HepG2 (cell line): Measurements from ENCODE around the gene LRRC27. TPM values are rescaled to one million over a fixed set of nuclear protein-coding genes. Genes with fewer than 3 reads are reported as not detected.

ENCODE experiments used
- ATAC-seq: fragments of 200-7000 bp; cut with Tn5 transposase; 3 replicates; pipeline ENCODE4 v1.9.1; 2020; ENCODE audit warnings: mild to moderate bottlenecking, moderate library complexity
- BruUV-seq: library from RNA; stranded (reverse); fragments of 400-500 nt; replicated peaks from 2 replicates; lab custom pipeline; 2021; lab: Mats Ljungman, UMichigan
- CTCF ChIA-PET: fragments of 300-600 bp; formaldehyde crosslinking; extraction: SDS; loops from one replicate; lab custom pipeline; 2021; ENCODE audit warnings: low total read pairs, inconsistent platforms, low intra/inter-chr PET ratio; lab: Yijun Ruan, JAX
- POLR2A ChIA-PET: fragments of 350-600 bp; sonication (Branson Sonifier 250); formaldehyde crosslinking; loops from one replicate; lab custom pipeline; 2020; ENCODE audit warnings: antibody characterized with exemption, inconsistent platforms; lab: Yijun Ruan, JAX
- DNase-seq: peaks from one replicate; pipeline ENCODE4 v3.0.0-alpha.2; 2015; ENCODE audit warnings: low spot score
- FAIRE-seq: peaks from 3 replicates; lab custom pipeline; 2011; peaks lifted over from hg19 to GRCh38; lab: Jason Lieb, UNC
- H2AFZ ChIP-seq: one replicate; pipeline ENCODE4 v1.6.1; 2011; ENCODE audit warnings: low read length, inconsistent platforms
- H3K27ac ChIP-seq: fragments of 300-600 bp; 3 replicates; pipeline ENCODE4 v1.8.0; 2011; ENCODE audit warnings: mixed run types, mild to moderate bottlenecking, mixed read lengths, low read length, inconsistent platforms; ENCODE audit not compliant: insufficient read depth; ENCODE audit errors: extremely low read length
- H3K27me3 ChIP-seq, 2 experiments: fragments of 200-600 bp in 1 of 2; 2 replicates in 1 of 2; 3 replicates in 1 of 2; pipeline versions ENCODE4 v1.6.0 to v1.8.0; 2011; ENCODE audit warnings: low read length in 2 of 2, mild to moderate bottlenecking in 2 of 2, moderate library complexity in 2 of 2, inconsistent platforms in 1 of 2; ENCODE audit not compliant: insufficient read depth in 2 of 2, control insufficient read depth in 1 of 2
- H3K36me3 ChIP-seq, 2 experiments: fragments of 200-600 bp in 1 of 2; replicated peaks in 1 of 2; 2 replicates in 1 of 2; 3 replicates in 1 of 2; pipeline versions ENCODE4 v1.5.1 to v1.8.0; 2011; ENCODE audit warnings: low read length in 2 of 2, inconsistent platforms in 1 of 2; ENCODE audit not compliant: insufficient read depth in 2 of 2, control insufficient read depth in 1 of 2
- H3K4me1 ChIP-seq: 2 replicates; pipeline ENCODE4 v1.5.1; 2012; ENCODE audit warnings: low read length, inconsistent platforms; ENCODE audit not compliant: insufficient read depth
- H3K4me2 ChIP-seq: 2 replicates; pipeline ENCODE4 v1.6.0; 2011; ENCODE audit warnings: low read depth, low read length, inconsistent platforms
- H3K4me3 ChIP-seq, 3 experiments: fragments of 200-600 bp in 1 of 3; sonication (generic), shearing (Covaris generic) in 1 of 3; replicated peaks in 1 of 3; 2 replicates each; pipeline ENCODE4 v1.5.1; 2011 to 2016; ENCODE audit warnings: low read length in 3 of 3, inconsistent platforms in 2 of 3, low read depth in 2 of 3, mild to moderate bottlenecking in 2 of 3, control low read depth in 1 of 3, mixed read lengths in 1 of 3; ENCODE audit not compliant: insufficient read depth in 1 of 3
- H3K79me2 ChIP-seq: one replicate; pipeline ENCODE4 v1.6.1; 2011; ENCODE audit warnings: low read length, inconsistent platforms; ENCODE audit not compliant: insufficient read depth
- H3K9ac ChIP-seq: 2 replicates; pipeline ENCODE4 v1.6.0; 2011; ENCODE audit warnings: mild to moderate bottlenecking, low read depth, low read length, inconsistent platforms; ENCODE audit not compliant: insufficient read depth
- H3K9me3 ChIP-seq: 2 replicates; pipeline ENCODE4 v1.5.1; 2012; ENCODE audit warnings: mild to moderate bottlenecking, low read length
- H4K20me1 ChIP-seq: 2 replicates; pipeline ENCODE4 v1.6.0; 2011; ENCODE audit warnings: inconsistent platforms, mild to moderate bottlenecking, low read length, moderate library complexity; ENCODE audit not compliant: insufficient read depth
- CTCF ChIP-seq: sonication (generic); formaldehyde crosslinking; IDR thresholded peaks from 2 replicates; pipeline ENCODE4 v1.5.0; 2020; ENCODE audit warnings: mild to moderate bottlenecking, missing genetic modification reagents, moderate library complexity
- HNRNPL ChIP-seq: fragments of 200-400 bp; formaldehyde crosslinking; IDR thresholded peaks from 2 replicates; pipeline ENCODE4 v1.6.1; 2017; ENCODE audit warnings: mild to moderate bottlenecking, low read depth, low read length
- SALL1 ChIP-seq: sonication (generic); formaldehyde crosslinking; IDR thresholded peaks from 2 replicates; pipeline ENCODE4 v1.8.0; 2022; ENCODE audit warnings: mild to moderate bottlenecking, missing genetic modification reagents
- ZFAT ChIP-seq: sonication (generic); formaldehyde crosslinking; conservative IDR thresholded peaks from 2 replicates; pipeline ENCODE4 v1.8.1; 2023; ENCODE audit warnings: missing genetic modification reagents, inconsistent platforms
- WGBS: methylation state at CpG from one replicate; pipeline ENCODE4 v1.1.6; 2017; ENCODE audit warnings: low lambda C conversion rate; 5-methylcytosine and 5-hydroxymethylcytosine counted together
- in situ Hi-C: cut with HindIII; loops from 2 replicates; pipeline ENCODE4 v1.10.0; 2017; ENCODE audit warnings: low pct_unique_long_range_greater_than_20kb; ENCODE audit not compliant: extremely low pct_ligation_motif_present
- intact Hi-C: fragments of 100-400 bp; cut with micrococcal nuclease; formaldehyde crosslinking; loops from one replicate; pipeline ENCODE4 v1.10.0; 2022; ENCODE audit not compliant: unreplicated experiment
- polyA plus RNA-seq, 8 experiments: library from polyadenylated mRNA; depleted of rRNA in 3 of 8; stranded (reverse) in 7 of 8; unstranded in 1 of 8; fragments of >200 nt; fragmentation: Illumina TruSeq in 4 of 8; extraction: Trizol in 4 of 8; gene quantifications; 2 replicates each; pipeline versions ENCODE4 v1.2.1 to v1.2.3, GENCODE V29; 2011 to 2016; ENCODE audit warnings: low read depth in 4 of 8, missing spikeins in 1 of 8, mixed read lengths in 1 of 8; ENCODE audit not compliant: insufficient read depth in 1 of 8
- total RNA-seq, 5 experiments: library from RNA; depleted of rRNA; stranded (reverse); fragments of >200 nt; fragmentation: Illumina TruSeq; extraction: Trizol; gene quantifications; 2 replicates each; pipeline ENCODE4 v1.2.3, GENCODE V29; 2016; ENCODE audit warnings: low read depth in 1 of 5

The LRRC27 gene
- total and polyA plus RNA-seq, 2 of the 13 experiments (the other 11 are each of a cell fraction or from before 2014, with no cell fraction given): 4.2 to 4.6 TPM

GRCh38 chr10:132363376-132363775 is 31.4 kb downstream of the LRRC27 start:
- no peaks in the 10 kb centered on the region for H3K27me3 ChIP-seq
- H3K27ac ChIP-seq: no peak overlapping the region
- H3K4me1 ChIP-seq: no peaks in the 10 kb centered on the region
- no peaks in the 10 kb centered on the region; the same call in 1 of the 2 replicates for H4K20me1 ChIP-seq
- in situ Hi-C loops: no loop called here
- intact Hi-C loops: no loop called here
- FAIRE-seq: no peak
- TF ChIP-seq ZFAT (CRISPR knock-in tag) (no peak), CTCF (CRISPR knock-in tag) (0 out of 2 replicates have a peak, but pooled peaks have one; percentile 23)
- H3K9me3 ChIP-seq: no peaks in the 10 kb centered on the region
- ChIA-PET POLR2A (no interaction called here), CTCF (no interaction called here)
- H3K9ac ChIP-seq: no peak overlapping the region
- 57% methylated on average over 13 of the region's 15 CpGs for WGBS
- no peak for DNase-seq
- no peak overlapping the region for H3K4me2 ChIP-seq
- no peaks in the 10 kb centered on the region for H3K36me3 ChIP-seq
- no TSS peak for BruUV-seq
- no peaks in the 10 kb centered on the region for H3K79me2 ChIP-seq
- ATAC-seq: peak; percentile 41
- no peak overlapping the region for H3K4me3 ChIP-seq
- no peak overlapping the region for H2AFZ ChIP-seq

- no peak overlapping the region for H3K4me3 ChIP-seq
- no peaks in the 10 kb centered on the region for H3K4me1 ChIP-seq
- ATAC-seq (peak; percentile 82), DNase-seq (peak; percentile 45), FAIRE-seq (peak; percentile 100)
- ChIA-PET POLR2A (no interaction called here), CTCF (no interaction called here)
- H4K20me1 ChIP-seq: no peaks in the 10 kb centered on the region; the same call in 1 of the 2 replicates
- no TSS peak for BruUV-seq
- no peak overlapping the region for H3K9ac ChIP-seq
- no peak overlapping the region for H2AFZ ChIP-seq
- H3K36me3 ChIP-seq: no peaks in the 10 kb centered on the region
- TF ChIP-seq HNRNPL (peak; percentile 72; the same call in 1 of the 2 replicates), SALL1 (CRISPR knock-in tag) (no peak)
- H3K4me2 ChIP-seq: no peak overlapping the region
- H3K79me2 ChIP-seq: no peaks in the 10 kb centered on the region
- H3K27ac ChIP-seq: no peak overlapping the region
- intact Hi-C loops (no loop called here), in situ Hi-C loops (no loop called here)
- WGBS: 52% methylated on average over 16 of the region's 16 CpGs
- no peaks in the 10 kb centered on the region for H3K9me3 ChIP-seq
- H3K27me3 ChIP-seq: no peaks in the 10 kb centered on the region
These were observed 32.1 kb downstream of the LRRC27 start for GRCh38 chr10:132363921-132364593.
